ENCODE measurements around the gene CCDC126.

GRCh38 chr7:23664122-23664521 is 66.9 kb downstream of the CCDC126 start:
- TF ChIP-seq CTCF (conservative IDR thresholded peaks at IDR 0.05; ENCODE audit: low read depth in 2 of 2) (no peak), EZH2phosphoT487 (IDR thresholded peaks at IDR 0.05; ENCODE audit: unreplicated experiment) (no peak), EZH2 (IDR thresholded peaks at IDR 0.05; ENCODE audit: low read depth, unreplicated experiment) (no peak), REST (IDR thresholded peaks at IDR 0.05; ENCODE audit: unreplicated experiment) (no peak), JUNB (IDR thresholded peaks at IDR 0.05; ENCODE audit: unreplicated experiment) (no peak), POLR2AphosphoS5 (IDR thresholded peaks at IDR 0.05; ENCODE audit: low read depth) (no peak), NANOG (IDR thresholded peaks at IDR 0.05; ENCODE audit: borderline replicate concordance) (no peak), ZNF462 (CRISPR knock-in tag; IDR thresholded peaks at IDR 0.05) (no peak), ZNF331 (CRISPR knock-in tag; IDR thresholded peaks at IDR 0.05; ENCODE audit: low read depth) (no peak)
